ENCODE data around the gene KANK3. TPM values are rescaled to one million over a fixed set of nuclear protein-coding genes. Genes with fewer than 3 reads are reported as not detected.
A peak's percentile ranks its signal among the peaks of the same experiment; 100 is the strongest.

The KANK3 gene
- 10 to 100 TPM in 1 of 3 donors, 1 to 10 TPM in 2; 5.7 to 16.9 (median 8.4) TPM for total RNA-seq
- 4.4 TPM for total RNA-seq (2013)

DNA sequence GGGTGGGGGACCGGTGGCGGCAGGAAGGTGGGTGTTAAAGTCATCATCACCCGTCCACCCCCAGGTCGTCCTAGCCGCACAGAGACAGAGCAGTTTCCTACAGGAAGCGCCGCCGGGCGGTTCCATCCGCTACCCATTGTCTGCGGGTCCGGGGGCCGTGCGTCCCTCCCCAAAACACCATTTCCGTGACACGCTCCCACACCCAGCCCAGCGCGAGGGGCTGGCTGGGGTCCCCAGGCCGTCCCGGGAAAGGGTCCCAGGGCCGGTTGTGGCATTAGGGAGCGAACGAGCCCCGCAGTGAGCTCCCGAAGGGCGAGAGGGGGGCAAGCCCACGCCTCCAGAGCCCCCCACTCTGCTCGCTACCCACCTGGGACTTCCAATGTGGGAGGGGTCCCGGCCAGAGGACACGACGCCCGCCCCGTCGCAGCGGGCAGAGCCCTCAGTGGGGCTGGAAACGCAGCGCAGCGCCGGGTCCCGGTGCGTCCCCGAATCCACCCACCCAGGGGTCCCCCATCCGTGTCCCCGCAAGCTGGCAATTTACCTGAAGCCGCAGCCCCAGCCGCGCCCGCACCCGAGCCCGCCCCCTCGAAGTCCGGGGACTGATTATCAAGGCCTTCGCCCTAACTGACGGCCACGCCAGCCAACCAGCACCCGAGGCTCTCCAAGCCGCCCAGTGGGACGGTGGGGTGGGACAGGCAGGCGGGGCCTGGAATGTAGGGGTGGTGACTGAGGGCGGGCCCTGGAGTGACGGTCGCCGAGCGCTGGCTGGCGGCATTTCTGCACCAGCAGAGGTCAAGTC lies at the start of gene KANK3:
TSS of gene KANK3 (minus strand) at position 579 of the 799 bp plus-strand sequence. CDS start 5,434 bp downstream, outside the sequence.
- peak; percentile 99 for ATAC-seq
- TF ChIP-seq, protein P1, sequence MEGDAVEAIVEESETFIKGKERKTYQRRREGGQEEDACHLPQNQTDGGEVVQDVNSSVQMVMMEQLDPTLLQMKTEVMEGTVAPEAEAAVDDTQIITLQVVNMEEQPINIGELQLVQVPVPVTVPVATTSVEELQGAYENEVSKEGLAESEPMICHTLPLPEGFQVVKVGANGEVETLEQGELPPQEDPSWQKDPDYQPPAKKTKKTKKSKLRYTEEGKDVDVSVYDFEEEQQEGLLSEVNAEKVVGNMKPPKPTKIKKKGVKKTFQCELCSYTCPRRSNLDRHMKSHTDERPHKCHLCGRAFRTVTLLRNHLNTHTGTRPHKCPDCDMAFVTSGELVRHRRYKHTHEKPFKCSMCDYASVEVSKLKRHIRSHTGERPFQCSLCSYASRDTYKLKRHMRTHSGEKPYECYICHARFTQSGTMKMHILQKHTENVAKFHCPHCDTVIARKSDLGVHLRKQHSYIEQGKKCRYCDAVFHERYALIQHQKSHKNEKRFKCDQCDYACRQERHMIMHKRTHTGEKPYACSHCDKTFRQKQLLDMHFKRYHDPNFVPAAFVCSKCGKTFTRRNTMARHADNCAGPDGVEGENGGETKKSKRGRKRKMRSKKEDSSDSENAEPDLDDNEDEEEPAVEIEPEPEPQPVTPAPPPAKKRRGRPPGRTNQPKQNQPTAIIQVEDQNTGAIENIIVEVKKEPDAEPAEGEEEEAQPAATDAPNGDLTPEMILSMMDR (IDR thresholded peaks at IDR 0.05), result no peak
- WGBS (ENCODE audit: insufficient coverage), result 2% methylated on average over 65 of the region's 65 CpGs
- Mint-ChIP-seq H3K36me3 (no peaks in the 10 kb centered on the region), H3K27me3 (ENCODE audit: low read depth in 2 of 2) (no peaks in the 10 kb centered on the region), H3K4me3 (peak within 1 kb of the TSS; percentile 87), H3K27ac (peak within 1 kb of the TSS; percentile 62 to 86), H3K9me3 (no peaks in the 10 kb centered on the region), H3K4me1 (peaks cover 12 to 23% of the 10 kb centered on the region in 2 donors)
- H3K36me3 ChIP-seq (ENCODE audit: control insufficient read depth, insufficient read depth, low read length), result no peaks in the 10 kb centered on the region
- peaks cover 19% of the 10 kb centered on the region for H3K4me1 ChIP-seq (ENCODE audit: control insufficient read depth, insufficient read depth, low read length)
- intact Hi-C loops (cut with micrococcal nuclease), result no loop called here
- H3K27me3 ChIP-seq (ENCODE audit: control insufficient read depth, insufficient read depth, low read length), result no peaks in the 10 kb centered on the region
- peak within 1 kb of the TSS; percentile 79 for H3K4me3 ChIP-seq (ENCODE audit: low read length)
- H3K9me3 ChIP-seq (ENCODE audit: control insufficient read depth, insufficient read depth, low read length), result no peaks in the 10 kb centered on the region
- peak; percentile 90 to 94 for DNase-seq
- peak within 1 kb of the TSS; percentile 82 for H3K27ac ChIP-seq (ENCODE audit: low read length)

DNA sequence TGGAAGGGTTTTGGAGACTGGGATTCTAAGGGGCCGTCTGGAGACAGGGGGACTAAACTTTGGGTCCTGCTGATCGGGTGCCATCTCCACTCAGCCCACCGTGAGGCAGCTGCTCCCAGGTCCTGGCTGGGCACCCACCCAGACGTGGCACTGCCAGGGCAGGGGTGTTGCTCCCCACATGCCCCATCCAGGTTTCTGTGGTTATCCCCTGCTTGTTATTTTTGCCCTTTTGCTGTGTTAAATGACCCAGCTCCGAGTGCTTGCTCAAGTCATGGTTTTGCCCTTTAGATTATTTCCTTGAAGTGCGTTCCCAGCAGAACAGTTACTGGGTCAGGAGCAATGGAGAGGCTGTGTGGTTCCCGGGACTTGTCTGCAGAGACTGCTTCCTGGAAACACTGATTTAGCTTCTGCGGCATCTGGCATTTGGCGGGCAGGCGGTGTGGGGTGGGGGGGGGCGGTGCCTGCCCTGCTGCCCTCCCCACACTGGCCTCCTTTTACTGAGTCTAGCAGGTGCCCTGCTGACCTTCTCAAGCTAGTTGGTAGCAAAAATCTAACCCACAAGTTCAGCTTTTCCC lies 49.0 kb upstream of the KANK3 start:
- WGBS (ENCODE audit: insufficient coverage), result 36% methylated on average over 11 of the region's 11 CpGs
- TF ChIP-seq, protein P1 (IDR thresholded peaks at IDR 0.05), result no peak
- peaks cover 46% of the 10 kb centered on the region for H3K4me1 ChIP-seq (ENCODE audit: control insufficient read depth, insufficient read depth, low read length)
- peak overlapping the region; percentile 34 for H3K27ac ChIP-seq (ENCODE audit: low read length)
- ATAC-seq, result no peak
- Mint-ChIP-seq H3K27ac (peak overlapping the region; percentile 94), H3K4me3 (peak overlapping the region; percentile 69), H3K27me3 (ENCODE audit: low read depth in 2 of 2) (no peaks in the 10 kb centered on the region), H3K36me3 (no peaks in the 10 kb centered on the region), H3K9me3 (no peaks in the 10 kb centered on the region), H3K4me1 (peaks cover 27 to 45% of the 10 kb centered on the region in 2 donors)
- H3K9me3 ChIP-seq (ENCODE audit: control insufficient read depth, insufficient read depth, low read length), result no peaks in the 10 kb centered on the region
- no peak for DNase-seq
- no peaks in the 10 kb centered on the region for H3K36me3 ChIP-seq (ENCODE audit: control insufficient read depth, insufficient read depth, low read length)
- no peaks in the 10 kb centered on the region for H3K27me3 ChIP-seq (ENCODE audit: control insufficient read depth, insufficient read depth, low read length)
- intact Hi-C loops (cut with micrococcal nuclease), result no loop called here
- H3K4me3 ChIP-seq (ENCODE audit: low read length), result no peak overlapping the region

DNA sequence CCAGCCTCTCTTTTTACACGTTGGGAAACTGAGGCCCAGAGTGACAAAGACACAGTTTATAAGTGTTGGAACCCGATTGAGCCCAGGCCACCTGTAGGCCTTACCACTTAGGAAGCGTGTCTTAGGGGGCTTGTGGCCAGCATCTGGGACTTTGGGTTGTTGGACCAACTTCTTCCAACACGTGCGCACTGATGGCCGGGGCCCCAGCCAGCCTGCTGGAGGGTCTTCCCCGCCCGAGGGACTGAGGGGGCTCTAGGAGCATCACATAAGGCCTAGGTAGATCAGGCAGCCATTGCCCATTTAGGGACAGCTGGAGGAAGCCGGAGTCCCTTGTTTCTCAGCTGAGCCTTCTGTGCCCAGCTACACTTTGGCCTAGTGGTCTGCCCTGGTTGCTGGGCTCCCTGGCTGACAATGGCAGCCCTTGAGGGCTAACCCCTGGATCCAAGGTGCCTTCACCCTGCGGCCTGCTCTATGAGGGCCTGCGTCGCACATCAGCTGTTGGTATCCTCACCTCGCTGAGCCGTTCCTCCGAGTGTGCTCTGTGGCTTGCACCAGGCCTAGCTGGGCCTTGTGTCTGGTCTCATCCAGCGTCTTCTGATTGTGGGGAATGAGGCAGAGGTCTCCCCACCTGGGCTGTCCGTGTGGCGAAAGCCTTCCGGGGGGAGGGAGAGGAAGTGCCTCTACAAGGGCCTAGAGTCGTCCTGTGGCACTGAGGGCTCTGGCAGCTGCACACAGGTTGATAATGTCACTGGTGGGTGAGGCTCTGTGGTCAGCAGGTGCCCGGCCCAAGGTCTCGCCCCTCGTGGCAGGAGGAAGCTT lies 48.3 kb upstream of the KANK3 start:
- WGBS (ENCODE audit: insufficient coverage), result 59% methylated on average over 23 of the region's 23 CpGs
- H3K4me3 Mint-ChIP-seq, result peak overlapping the region; percentile 98
- peaks cover 39% of the 10 kb centered on the region for H3K4me1 ChIP-seq (ENCODE audit: control insufficient read depth, insufficient read depth, low read length)
- no peaks in the 10 kb centered on the region for H3K9me3 Mint-ChIP-seq
- no peak for ATAC-seq
- peak overlapping the region; percentile 92 for H3K27ac ChIP-seq (ENCODE audit: low read length)
- no peaks in the 10 kb centered on the region for H3K36me3 ChIP-seq (ENCODE audit: control insufficient read depth, insufficient read depth, low read length)
- TF ChIP-seq, protein P1 (IDR thresholded peaks at IDR 0.05), result no peak
- H3K27me3 Mint-ChIP-seq (ENCODE audit: low read depth in 2 of 2), result no peaks in the 10 kb centered on the region
- no peaks in the 10 kb centered on the region for H3K27me3 ChIP-seq (ENCODE audit: control insufficient read depth, insufficient read depth, low read length)
- H3K9me3 ChIP-seq (ENCODE audit: control insufficient read depth, insufficient read depth, low read length), result no peaks in the 10 kb centered on the region
- H3K27ac Mint-ChIP-seq, result peak overlapping the region; percentile 94
- DNase-seq, result peak in 1 of 2 donors; percentile 27
- no peaks in the 10 kb centered on the region for H3K36me3 Mint-ChIP-seq
- no peak overlapping the region for H3K4me3 ChIP-seq (ENCODE audit: low read length)
- H3K4me1 Mint-ChIP-seq, result peaks cover 20 to 38% of the 10 kb centered on the region in 2 donors
- intact Hi-C loops (cut with micrococcal nuclease), result no loop called here

All from natural killer cell (primary cell).